HUES48 (cell line): ENCODE measurements around the gene R3HCC1L.
"Not testable (repeated sequence)": the region's sequence is repeated elsewhere in the genome, so short reads cannot be mapped to it uniquely, and the experiment has no call there.

ENCODE experiments used
- H3K27ac ChIP-seq: one replicate; pipeline ENCODE4 v1.7.0; 2013; ENCODE audit warnings: low read depth, low read length, inconsistent platforms
- H3K27me3 ChIP-seq: 2 replicates; pipeline ENCODE4 v1.6.1; 2013; ENCODE audit warnings: mild to moderate bottlenecking, low read length; ENCODE audit not compliant: control insufficient read depth, insufficient read depth
- H3K36me3 ChIP-seq: 2 replicates; pipeline ENCODE4 v1.6.1; 2013; ENCODE audit warnings: low read length; ENCODE audit not compliant: control insufficient read depth, insufficient read depth
- H3K4me1 ChIP-seq: 2 replicates; pipeline ENCODE4 v1.6.1; 2013; ENCODE audit warnings: mild to moderate bottlenecking, low read length; ENCODE audit not compliant: control insufficient read depth, insufficient read depth
- H3K4me3 ChIP-seq: 2 replicates; pipeline ENCODE4 v1.5.1; 2013; ENCODE audit warnings: mild to moderate bottlenecking, low read depth, low read length
- H3K9ac ChIP-seq: 2 replicates; pipeline ENCODE4 v1.6.1; 2013; ENCODE audit warnings: mild to moderate bottlenecking, low read depth, low read length, moderate library complexity
- H3K9me3 ChIP-seq: 2 replicates; pipeline ENCODE4 v1.6.1; 2013; ENCODE audit warnings: low read length; ENCODE audit not compliant: control insufficient read depth, insufficient read depth

The R3HCC1L gene

DNA sequence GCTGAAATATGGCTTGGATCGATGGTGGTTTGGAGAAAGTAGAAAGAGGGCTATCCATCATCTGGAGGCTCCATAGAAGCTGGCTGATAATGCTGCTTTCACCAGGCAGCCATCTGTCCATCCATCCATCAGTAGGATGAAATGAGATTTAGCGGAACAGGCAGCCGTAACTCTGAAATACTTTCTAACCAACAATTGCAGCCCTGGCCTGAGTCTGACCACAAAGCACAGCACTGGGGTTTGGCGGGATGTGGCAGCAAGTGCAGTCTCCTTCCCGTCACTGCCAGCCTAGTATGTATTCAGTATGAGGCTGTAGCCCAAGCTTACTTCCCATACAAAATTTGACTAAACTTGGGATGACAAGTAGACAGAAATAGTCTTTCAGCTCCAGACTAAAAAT lies 38.0 kb downstream of the R3HCC1L start:
- no peaks in the 10 kb centered on the region for H3K27me3 ChIP-seq
- H3K27ac ChIP-seq, result no peak overlapping the region
- H3K9me3 ChIP-seq, result no peaks in the 10 kb centered on the region
- no peak overlapping the region for H3K4me3 ChIP-seq
- H3K9ac ChIP-seq, result no peak overlapping the region
- H3K4me1 ChIP-seq, result peaks cover 39% of the 10 kb centered on the region
- no peaks in the 10 kb centered on the region; the same call in 1 of the 2 replicates for H3K36me3 ChIP-seq

DNA sequence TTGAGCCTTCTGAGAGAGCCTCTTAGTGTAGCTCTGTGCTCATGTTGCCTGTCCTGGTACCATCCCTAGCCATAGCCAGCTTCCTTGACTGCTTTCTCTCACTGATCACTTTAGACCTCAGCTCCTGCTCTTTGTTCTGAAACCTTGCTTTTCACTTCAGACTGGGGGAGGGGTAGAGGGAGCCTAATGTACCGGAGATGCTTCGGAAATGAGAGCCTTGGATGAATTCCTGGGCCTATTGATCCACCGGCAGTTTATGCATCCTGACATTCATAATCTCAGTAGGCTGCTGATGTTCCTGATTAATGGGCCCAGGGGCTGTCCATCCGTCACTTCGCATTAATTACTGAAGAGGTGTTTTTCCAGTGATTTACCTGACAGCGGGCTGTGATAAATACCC lies 38.8 kb downstream of the R3HCC1L start:
- Histone ChIP-seq H3K27me3 (no peaks in the 10 kb centered on the region), H3K4me3 (no peak overlapping the region), H3K27ac (peak overlapping the region; percentile 48), H3K36me3 (no peaks in the 10 kb centered on the region; the same call in 1 of the 2 replicates), H3K9ac (no peak overlapping the region), H3K4me1 (peaks cover 32% of the 10 kb centered on the region), H3K9me3 (no peaks in the 10 kb centered on the region)

DNA sequence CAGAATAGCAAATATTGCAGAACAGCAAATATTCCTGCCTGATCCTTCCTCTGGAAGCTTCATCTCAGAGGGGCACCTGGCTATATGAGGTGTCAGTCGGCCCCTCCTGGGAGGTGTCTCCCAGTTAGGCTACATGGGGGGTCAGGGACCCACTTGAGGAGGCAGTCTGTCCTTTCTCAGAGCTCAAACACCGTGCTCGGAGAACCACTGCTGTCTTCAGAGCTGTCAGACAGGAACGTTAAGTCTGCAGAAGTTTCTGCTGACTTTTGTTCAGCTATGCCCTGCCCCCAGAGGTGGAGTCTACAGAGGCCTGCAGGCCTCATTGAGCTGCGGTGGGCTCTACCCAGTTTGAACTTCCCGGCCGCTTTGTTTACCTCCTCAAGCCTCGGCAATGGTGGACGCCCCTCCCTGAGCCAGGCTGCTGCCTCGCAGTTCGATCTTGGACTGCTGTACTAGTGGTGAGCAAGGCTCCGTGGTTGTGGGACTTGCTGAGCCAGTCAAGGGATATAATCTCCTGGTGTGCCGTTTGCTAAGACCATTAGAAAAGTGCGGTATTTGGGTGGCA lies 48.0 kb downstream of the R3HCC1L start:
- H3K4me1 ChIP-seq, H3K36me3 ChIP-seq, H3K27me3 ChIP-seq, H3K9ac ChIP-seq, H3K27ac ChIP-seq, H3K9me3 ChIP-seq, H3K4me3 ChIP-seq: not testable (repeated sequence)

DNA sequence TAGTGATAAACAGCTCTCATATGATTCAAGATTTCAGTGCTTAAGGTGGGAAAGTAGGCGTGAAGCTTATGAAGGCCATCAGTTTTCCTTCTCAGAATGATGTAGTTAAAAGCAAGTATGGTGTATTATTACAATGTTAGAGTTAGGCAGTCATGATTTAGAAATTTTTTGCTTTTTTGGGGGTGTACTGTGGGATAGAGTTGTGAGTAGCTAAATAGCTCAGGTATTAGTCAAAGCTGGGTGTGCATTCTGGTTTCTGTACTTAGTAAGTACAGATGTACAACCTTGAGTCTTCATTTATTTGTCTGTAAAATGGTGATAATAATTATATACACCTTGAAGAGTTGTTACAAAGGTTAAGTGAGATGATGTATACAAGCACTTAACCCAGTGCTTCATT lies 52.2 kb downstream of the R3HCC1L start:
- Histone ChIP-seq H3K27me3 (no peaks in the 10 kb centered on the region), H3K36me3 (peaks cover 10% of the 10 kb centered on the region; the same call in 1 of the 2 replicates), H3K27ac (no peak overlapping the region), H3K9ac (no peak overlapping the region), H3K4me1 (no peaks in the 10 kb centered on the region), H3K4me3 (no peak overlapping the region), H3K9me3 (no peaks in the 10 kb centered on the region; the same call in 1 of the 2 replicates)

DNA sequence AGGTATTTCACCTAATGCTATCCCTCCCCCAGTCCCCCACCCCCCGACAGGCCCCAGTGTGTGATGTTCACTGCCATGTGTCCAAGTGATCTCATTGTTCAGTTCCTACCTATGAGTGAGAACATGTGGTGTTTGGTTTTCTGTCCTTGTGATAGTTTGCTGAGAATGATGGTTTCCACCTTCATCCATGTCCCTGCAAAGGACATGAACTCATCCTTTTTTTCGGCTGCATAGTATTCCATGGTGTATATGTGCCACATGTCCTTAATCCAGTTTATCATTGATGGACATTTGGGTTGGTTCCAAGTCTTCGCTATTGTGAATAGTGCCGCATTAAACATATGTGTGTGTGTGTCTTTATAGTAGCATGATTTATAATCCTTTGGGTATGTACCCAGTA lies 56.3 kb downstream of the R3HCC1L start:
- not testable (repeated sequence) for H3K36me3 ChIP-seq, H3K9ac ChIP-seq, H3K27me3 ChIP-seq, H3K27ac ChIP-seq, H3K4me1 ChIP-seq, H3K9me3 ChIP-seq, H3K4me3 ChIP-seq

DNA sequence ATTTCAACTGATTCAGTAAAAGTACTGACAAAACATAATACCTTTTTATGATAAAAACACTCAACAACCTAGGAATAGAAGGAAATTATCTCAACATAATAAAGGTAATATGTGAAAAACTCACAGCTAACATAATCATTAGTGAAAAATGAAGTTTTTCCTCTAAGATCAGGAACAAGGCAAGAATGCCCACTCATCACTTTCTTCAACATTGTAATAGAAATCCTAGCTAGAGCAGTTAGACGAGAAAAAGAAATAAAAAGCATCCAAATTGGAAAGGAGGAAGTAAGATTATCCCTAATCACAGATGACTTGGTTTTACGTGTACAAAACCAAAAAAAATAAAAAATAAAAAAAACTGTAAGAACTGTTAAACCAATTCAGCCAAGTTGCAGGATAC lies 58.6 kb downstream of the R3HCC1L start:
- no peaks in the 10 kb centered on the region for H3K9me3 ChIP-seq
- H3K9ac ChIP-seq, result no peak overlapping the region
- H3K27me3 ChIP-seq, result no peaks in the 10 kb centered on the region
- H3K4me3 ChIP-seq, result no peak overlapping the region
- H3K36me3 ChIP-seq, result no peaks in the 10 kb centered on the region
- 0 out of 2 replicates have a peak, but pooled peaks cover 6% of the 10 kb centered on the region for H3K4me1 ChIP-seq
- no peak overlapping the region for H3K27ac ChIP-seq

DNA sequence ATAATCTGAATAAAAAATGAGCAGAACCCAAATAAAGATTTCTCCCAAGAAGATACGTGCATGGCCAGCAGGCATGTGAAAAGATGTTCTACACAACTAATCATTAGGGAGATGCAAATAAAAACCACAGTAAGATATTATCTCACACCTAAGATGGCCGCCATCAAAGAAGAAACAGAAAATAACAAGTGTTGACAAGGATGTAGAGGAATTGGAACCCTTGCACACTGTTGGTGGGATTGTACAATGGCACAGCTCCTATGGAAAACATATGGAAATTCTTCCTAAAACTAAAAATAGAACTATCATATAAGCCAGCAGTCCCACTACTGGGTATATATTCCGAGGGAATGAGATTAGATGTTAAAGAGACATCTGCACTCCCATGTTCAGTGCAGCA lies 60.2 kb downstream of the R3HCC1L start:
- no peak overlapping the region for H3K9ac ChIP-seq

DNA sequence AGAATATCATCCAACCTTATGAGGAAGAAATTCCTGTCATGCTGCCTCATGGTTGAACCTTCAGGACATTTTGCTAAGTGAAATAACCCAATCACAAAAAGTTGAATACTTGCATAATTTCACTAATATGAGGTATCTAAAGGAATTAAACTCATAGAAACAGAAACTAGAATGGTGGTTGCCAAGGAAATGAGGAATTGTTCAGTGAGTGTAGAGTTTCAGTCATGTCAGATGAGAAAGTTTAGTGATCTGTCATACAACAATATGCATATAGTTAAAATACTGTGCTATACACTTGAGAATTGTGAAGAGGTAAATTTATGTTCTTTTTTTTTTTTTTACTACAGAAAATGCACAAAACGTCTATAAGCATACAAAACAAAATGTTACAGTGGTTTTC lies 60.7 kb downstream of the R3HCC1L start:
- Histone ChIP-seq H3K4me3 (no peak overlapping the region), H3K27me3 (no peaks in the 10 kb centered on the region), H3K9ac (no peak overlapping the region), H3K9me3 (no peaks in the 10 kb centered on the region), H3K27ac (no peak overlapping the region), H3K4me1 (0 out of 2 replicates have a peak, but pooled peaks cover 6% of the 10 kb centered on the region), H3K36me3 (no peaks in the 10 kb centered on the region)

More for the DNA sequence above, 60.2 kb downstream of the R3HCC1L start:
- no peaks in the 10 kb centered on the region for H3K27me3 ChIP-seq
- no peak overlapping the region for H3K4me3 ChIP-seq
- no peaks in the 10 kb centered on the region for H3K9me3 ChIP-seq
- no peaks in the 10 kb centered on the region for H3K36me3 ChIP-seq
- no peak overlapping the region for H3K27ac ChIP-seq
- H3K4me1 ChIP-seq, result 0 out of 2 replicates have a peak, but pooled peaks cover 6% of the 10 kb centered on the region

DNA sequence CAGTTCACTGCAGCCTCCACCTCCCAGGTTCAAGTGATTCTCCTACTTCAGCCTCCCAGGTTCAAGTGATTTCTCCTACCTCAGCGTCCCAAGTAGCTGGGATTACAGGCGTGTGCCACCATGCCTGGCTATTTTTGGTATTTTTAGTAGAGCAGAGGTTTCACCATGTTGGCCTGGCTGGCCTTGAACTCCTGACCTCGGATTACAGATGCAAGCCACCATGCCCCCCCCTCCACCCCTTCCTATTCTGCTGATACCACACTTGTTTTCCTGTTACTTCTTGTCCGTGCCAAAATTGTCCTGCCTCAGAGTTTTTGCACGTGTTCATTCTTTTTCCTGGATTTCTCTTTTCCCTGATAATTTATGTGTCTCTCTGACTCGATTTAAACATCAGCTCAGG lies 62.5 kb downstream of the R3HCC1L start:
- no peak overlapping the region for H3K4me3 ChIP-seq
- H3K9ac ChIP-seq, result no peak overlapping the region
- H3K4me1 ChIP-seq, result 0 out of 2 replicates have a peak, but pooled peaks cover 6% of the 10 kb centered on the region
- H3K9me3 ChIP-seq, result no peaks in the 10 kb centered on the region
- H3K36me3 ChIP-seq, result no peaks in the 10 kb centered on the region
- H3K27me3 ChIP-seq, result no peaks in the 10 kb centered on the region
- H3K27ac ChIP-seq, result no peak overlapping the region

DNA sequence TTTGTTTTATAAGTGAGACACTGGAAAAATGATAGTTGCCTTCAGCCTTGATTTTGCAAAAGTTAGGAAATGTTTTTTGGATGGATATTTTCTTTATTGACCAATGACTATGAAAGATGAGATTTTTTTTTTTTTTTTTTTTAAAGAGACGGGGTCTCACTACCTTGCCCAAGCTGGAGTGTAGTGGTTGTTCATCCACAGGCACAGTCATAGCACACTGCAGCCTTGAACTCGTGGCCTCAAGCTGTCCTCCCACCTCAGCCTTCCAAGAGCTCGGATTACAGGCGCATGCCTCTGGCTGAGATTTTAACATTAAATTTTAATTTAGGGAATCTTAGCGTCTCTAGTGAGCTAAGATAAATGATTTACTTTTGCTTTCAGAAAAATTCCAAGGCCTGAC lies 67.3 kb downstream of the R3HCC1L start:
- Histone ChIP-seq H3K4me3 (no peak overlapping the region), H3K9ac (no peak overlapping the region), H3K27ac (no peak overlapping the region), H3K36me3 (no peaks in the 10 kb centered on the region), H3K27me3 (no peaks in the 10 kb centered on the region), H3K4me1 (0 out of 2 replicates have a peak, but pooled peaks cover 6% of the 10 kb centered on the region), H3K9me3 (no peaks in the 10 kb centered on the region)

DNA sequence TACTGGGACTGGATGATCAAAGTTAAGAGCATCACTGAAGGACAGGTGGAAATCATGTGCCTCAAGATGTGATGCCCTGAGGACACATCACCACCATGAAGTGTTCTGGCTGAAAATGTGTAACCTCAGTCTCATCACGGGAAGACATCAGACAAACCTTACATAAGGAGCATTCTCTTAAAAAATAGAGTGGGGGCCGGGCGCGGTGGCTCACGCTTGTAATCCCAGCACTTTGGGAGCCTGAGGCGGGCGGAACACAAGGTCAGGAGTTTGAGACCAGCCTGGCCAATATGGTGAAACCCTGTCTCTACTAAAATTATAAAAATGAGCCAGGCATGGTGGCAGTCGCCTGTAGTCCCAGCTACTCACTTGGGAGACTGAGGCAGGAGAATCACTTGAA lies 67.9 kb downstream of the R3HCC1L start:
- Histone ChIP-seq H3K27me3 (no peaks in the 10 kb centered on the region), H3K27ac (no peak overlapping the region), H3K9me3 (no peaks in the 10 kb centered on the region), H3K36me3 (no peaks in the 10 kb centered on the region), H3K4me1 (0 out of 2 replicates have a peak, but pooled peaks cover 6% of the 10 kb centered on the region), H3K9ac (no peak overlapping the region), H3K4me3 (no peak overlapping the region)
